Heart left ventricle (tissue), 16 donors: ENCODE results near the gene TRIM29. TPM values are rescaled to one million over a fixed set of nuclear protein-coding genes. Genes with fewer than 3 reads are reported as not detected.

Experiments used
- ATAC-seq, 4 donors: fragments of 200-7000 bp; cut with Tn5 transposase; one replicate each; pipeline ENCODE4 v1.9.1; 2020 to 2022; ENCODE audit warnings: moderate library complexity in 4 of 4, mild to moderate bottlenecking in 3 of 4, moderate number of reproducible peaks in 1 of 4
- DNase-seq, 5 donors: peaks; one replicate each; pipeline ENCODE4 v3.0.0-alpha.2; 2020
- H3K27ac ChIP-seq, 12 donors: fragments of 200-600 bp; sonication (generic) in 4 of 12; one replicate each; pipeline versions ENCODE4 v1.5.0 to v1.8.0; 2016 to 2022; ENCODE audit warnings: mild to moderate bottlenecking in 2 of 12
- H3K27me3 ChIP-seq, 9 donors: fragments of 200-600 bp; sonication (generic) in 2 of 9; one replicate each; pipeline versions ENCODE4 v1.5.1 to v1.8.0; 2016 to 2022; ENCODE audit warnings: mild to moderate bottlenecking in 3 of 9
- H3K36me3 ChIP-seq, 9 donors: fragments of 200-600 bp; sonication (generic) in 2 of 9; one replicate each; pipeline versions ENCODE4 v1.5.0 to v1.8.0; 2018 to 2022; ENCODE audit warnings: mild to moderate bottlenecking in 2 of 9
- H3K4me1 ChIP-seq, 12 donors: fragments of 200-600 bp; sonication (generic) in 4 of 12; one replicate each; pipeline versions ENCODE4 v1.5.0 to v1.8.0; 2016 to 2022; ENCODE audit warnings: mild to moderate bottlenecking in 3 of 12
- H3K4me3 ChIP-seq, 12 donors: fragments of 200-600 bp; sonication (generic) in 4 of 12; one replicate each; pipeline versions ENCODE4 v1.5.0 to v1.8.0; 2017 to 2022; ENCODE audit warnings: mild to moderate bottlenecking in 9 of 12, moderate library complexity in 4 of 12
- H3K9me3 ChIP-seq, 12 donors: fragments of 200-600 bp; sonication (generic) in 4 of 12; one replicate each; pipeline versions ENCODE4 v1.5.0 to v1.8.0; 2016 to 2022; ENCODE audit warnings: mild to moderate bottlenecking in 1 of 12
- POLR2A ChIP-seq, 2 donors: fragments of 450-650 bp; IDR thresholded peaks; one replicate each; pipeline ENCODE4 v1.6.1; 2017; ENCODE audit warnings: antibody characterized with exemption in 2 of 2, mild to moderate bottlenecking in 2 of 2, moderate library complexity in 2 of 2
- WGBS, 4 donors: extraction: QIAGEN DNeasy Blood & Tissue Kit in 2 of 4; methylation state at CpG; one replicate each; pipeline versions ENCODE4 v1.1.5 to v1.1.7; 2013 to 2018; 5-methylcytosine and 5-hydroxymethylcytosine counted together
- intact Hi-C, 10 donors: fragments of 100-400 bp; cut with DNase I; formaldehyde crosslinking; loops; one replicate each; pipeline versions ENCODE4 v1.11.1 to v1.14.2; 2022
- polyA plus RNA-seq, 2 donors: library from polyadenylated mRNA; stranded (reverse); fragments of 200-250 nt; gene quantifications; one replicate each; pipeline ENCODE4 v1.2.3, GENCODE V29; 2013
- total RNA-seq, 9 donors: library from RNA; depleted of rRNA in 2 of 9; stranded (reverse); fragments of >200 nt in 2 of 9; fragmentation: NEBNext Ultra II Directional in 3 of 9; extraction: Animal tissue kit (Norgen Biotek cat#: 25700) in 3 of 9; gene quantifications; one replicate each; pipeline versions ENCODE4 v1.1.0 to v1.2.4, GENCODE V29; 2016 to 2023
- TF ChIP-seq, protein P1 (sequence below), 12 donors: fragments of 200-600 bp; sonication (generic) in 4 of 12; IDR thresholded peaks; one replicate each; pipeline versions ENCODE4 v1.5.0 to v1.8.0; 2018 to 2022; ENCODE audit warnings: antibody characterized with exemption in 12 of 12, mild to moderate bottlenecking in 5 of 12
- donor health status: ischemic (EF 13 %, LVEDD 7.1; RV severe dilation, severe dysfunction).
- donor health status: healthy with polysubstance abuse.
- donor health status: DM: no; HTN: yes; CAD: no.
- donor health status: DM: no; HTN: no; CAD: no.
- donor health status: ischemic (EF 25% LVEDD 6.9; RV normal size, moderate dysfunction).
- donor health status: ischemic (EF 25% LVEDD 5.7; RV mildly dilated, moderate dysfunction).
- donor health status: healthy.
- donor health status: DM: yes; HTN: yes; CAD: no.
- donor health status: ischemic (EF 35%, LVEDD 5.7; RV mildly dilated, moderate dysfunction).
- donor health status: nonischemic (EF 11% LVEDD 7.7; RV severe dilation, severe dysfunction).
- donor health status: DM: yes; HTN: yes; CAD: no.
- donor health status: PGD.
- donor health status: ischemic (EF 29% LVEDD 5.4; RV normal size, mild dysfunction).
- donor health status: nonischemic (EF 23%, LVEDD 6.1; RV moderate dilation, normal function).

The TRIM29 gene
- total and polyA plus RNA-seq, 11 donors: 0.14 to 6.4 (median 0.56) TPM; not detected in 8

DNA sequence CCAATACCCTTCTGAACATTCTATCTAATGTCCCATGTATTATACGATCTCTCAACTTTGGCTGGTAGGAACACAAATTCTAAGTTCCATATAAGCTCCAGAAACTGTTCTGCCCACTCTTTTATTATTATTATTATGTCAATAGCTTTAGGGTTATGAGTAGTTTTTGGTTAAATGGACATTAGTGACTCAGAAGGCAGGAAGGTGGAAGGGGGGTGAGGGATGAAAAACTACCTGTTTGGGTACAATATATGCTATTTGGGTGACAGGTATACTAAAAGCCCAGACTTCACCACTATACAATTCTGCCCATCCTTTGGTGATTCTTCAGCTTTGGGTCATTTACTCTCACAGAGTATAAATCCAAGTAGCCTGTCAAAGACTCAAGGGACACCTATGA is 22.5 kb upstream of the TRIM29 start:
- intact Hi-C loops: no loop called here
- no peak overlapping the region for H3K27ac ChIP-seq
- peaks cover 0 to 33% (median 6%) of the 10 kb centered on the region in 12 donors for H3K9me3 ChIP-seq
- WGBS, 4 donors: 73 to 87% (median 80%) methylated on average over 1 of the region's 1 CpG
- no peak for ATAC-seq
- no peak overlapping the region for H3K4me3 ChIP-seq
- peaks cover 0 to 30% (median 0%) of the 10 kb centered on the region in 9 donors for H3K27me3 ChIP-seq
- no peak for TF ChIP-seq POLR2A (IDR thresholded peaks at IDR 0.05)
- TF ChIP-seq, protein P1, sequence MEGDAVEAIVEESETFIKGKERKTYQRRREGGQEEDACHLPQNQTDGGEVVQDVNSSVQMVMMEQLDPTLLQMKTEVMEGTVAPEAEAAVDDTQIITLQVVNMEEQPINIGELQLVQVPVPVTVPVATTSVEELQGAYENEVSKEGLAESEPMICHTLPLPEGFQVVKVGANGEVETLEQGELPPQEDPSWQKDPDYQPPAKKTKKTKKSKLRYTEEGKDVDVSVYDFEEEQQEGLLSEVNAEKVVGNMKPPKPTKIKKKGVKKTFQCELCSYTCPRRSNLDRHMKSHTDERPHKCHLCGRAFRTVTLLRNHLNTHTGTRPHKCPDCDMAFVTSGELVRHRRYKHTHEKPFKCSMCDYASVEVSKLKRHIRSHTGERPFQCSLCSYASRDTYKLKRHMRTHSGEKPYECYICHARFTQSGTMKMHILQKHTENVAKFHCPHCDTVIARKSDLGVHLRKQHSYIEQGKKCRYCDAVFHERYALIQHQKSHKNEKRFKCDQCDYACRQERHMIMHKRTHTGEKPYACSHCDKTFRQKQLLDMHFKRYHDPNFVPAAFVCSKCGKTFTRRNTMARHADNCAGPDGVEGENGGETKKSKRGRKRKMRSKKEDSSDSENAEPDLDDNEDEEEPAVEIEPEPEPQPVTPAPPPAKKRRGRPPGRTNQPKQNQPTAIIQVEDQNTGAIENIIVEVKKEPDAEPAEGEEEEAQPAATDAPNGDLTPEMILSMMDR (IDR thresholded peaks at IDR 0.05): no peak
- DNase-seq: no peak
- H3K36me3 ChIP-seq: no peaks in the 10 kb centered on the region
- no peaks in the 10 kb centered on the region for H3K4me1 ChIP-seq

DNA sequence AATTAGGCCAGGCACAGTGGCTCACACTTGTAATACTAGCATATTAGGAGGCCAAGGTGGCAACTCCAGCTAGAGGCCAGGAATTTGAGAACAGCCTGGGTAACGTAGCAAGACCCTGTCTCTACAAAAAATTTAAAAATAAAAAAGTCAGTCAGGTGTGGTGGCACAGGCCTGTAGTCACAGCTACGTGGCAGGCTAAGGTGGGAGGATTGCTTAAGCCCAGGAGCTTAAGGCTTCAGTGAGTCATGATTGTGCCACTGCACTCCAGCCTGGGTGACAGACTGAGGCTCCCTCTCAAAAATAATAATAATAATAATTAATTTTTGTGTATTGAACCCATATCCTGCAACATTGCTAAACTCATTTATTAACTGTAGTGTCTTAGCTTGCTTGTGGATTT is 15.3 kb upstream of the TRIM29 start:
- Histone ChIP-seq H3K4me3 (no peak overlapping the region), H3K36me3 (no peaks in the 10 kb centered on the region), H3K4me1 (no peaks in the 10 kb centered on the region), H3K27me3 (peaks cover 0 to 9% (median 0%) of the 10 kb centered on the region in 9 donors), H3K27ac (no peak overlapping the region), H3K9me3 (peaks cover 0 to 28% (median 2%) of the 10 kb centered on the region in 12 donors)
- no peak for TF ChIP-seq POLR2A (IDR thresholded peaks at IDR 0.05)
- TF ChIP-seq, protein P1 (IDR thresholded peaks at IDR 0.05): no peak
- intact Hi-C loops: no loop called here
- DNase-seq (no peak), ATAC-seq (no peak)
- 75 to 90% (median 80%) methylated on average over 2 of the region's 2 CpGs for WGBS, 4 donors

DNA sequence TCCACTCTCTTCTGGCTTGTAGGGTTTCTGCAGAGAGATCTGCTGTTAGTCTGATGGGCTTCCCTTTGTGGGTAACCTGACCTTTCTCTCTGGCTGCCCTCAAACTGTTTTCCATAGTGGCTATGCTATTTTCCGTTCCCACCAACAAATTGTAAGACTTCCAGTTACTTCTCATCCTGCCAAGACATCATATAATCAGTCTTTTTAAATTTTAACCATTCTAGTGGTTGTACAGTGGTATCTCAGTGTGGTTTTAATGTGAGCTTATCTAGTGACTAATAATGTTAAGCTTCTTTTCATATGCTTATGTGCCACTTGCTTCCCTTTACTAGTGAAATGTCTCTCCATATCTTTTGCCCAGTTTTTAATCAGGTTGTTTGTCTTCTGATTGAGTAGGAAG is 13.6 kb upstream of the TRIM29 start:
- Histone ChIP-seq H3K9me3 (peaks cover 0 to 19% (median 0%) of the 10 kb centered on the region in 12 donors), H3K27ac (no peak overlapping the region), H3K36me3 (no peaks in the 10 kb centered on the region), H3K4me3 (no peak overlapping the region), H3K4me1 (no peaks in the 10 kb centered on the region), H3K27me3 (peaks cover 0 to 26% (median 1%) of the 10 kb centered on the region in 9 donors)
- intact Hi-C loops: no loop called here
- no peak for ATAC-seq
- DNase-seq: no peak
- no peak for TF ChIP-seq POLR2A (IDR thresholded peaks at IDR 0.05)
- TF ChIP-seq, protein P1 (IDR thresholded peaks at IDR 0.05): no peak
- 69 to 84% (median 74%) methylated on average over 1 of the region's 1 CpG for WGBS, 4 donors

DNA sequence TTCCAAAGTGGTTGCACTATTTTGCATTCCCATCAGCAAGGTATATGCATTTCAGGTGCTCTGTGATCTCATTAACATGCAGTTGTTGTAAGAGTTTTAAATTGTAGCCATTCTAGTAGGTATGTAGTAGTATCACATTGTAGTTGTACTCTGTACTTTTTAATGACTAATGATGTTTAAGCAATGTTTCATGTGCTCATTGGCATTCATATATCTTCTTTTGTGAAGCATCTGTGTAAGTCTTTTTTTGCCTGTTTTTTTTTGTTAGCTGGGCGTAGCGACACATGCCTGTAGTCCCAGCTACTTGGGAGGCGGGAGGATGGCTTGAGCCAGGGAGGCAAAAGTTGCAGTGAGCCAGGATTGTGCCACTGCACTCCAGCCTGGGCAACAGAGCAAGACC is 11.3 kb upstream of the TRIM29 start:
- H3K4me3 ChIP-seq: no peak overlapping the region
- no peaks in the 10 kb centered on the region for H3K4me1 ChIP-seq
- DNase-seq (no peak), ATAC-seq (no peak)
- peaks cover 0 to 44% (median 6%) of the 10 kb centered on the region in 9 donors for H3K27me3 ChIP-seq
- no peaks in the 10 kb centered on the region for H3K36me3 ChIP-seq
- WGBS, 4 donors: 88 to 92% (median 90%) methylated on average over 3 of the region's 3 CpGs
- H3K9me3 ChIP-seq: peaks cover 0 to 13% (median 0%) of the 10 kb centered on the region in 12 donors
- TF ChIP-seq, protein P1 (IDR thresholded peaks at IDR 0.05): no peak
- no peak for TF ChIP-seq POLR2A (IDR thresholded peaks at IDR 0.05)
- no peak overlapping the region for H3K27ac ChIP-seq
- intact Hi-C loops: no loop called here
